Fibroblast of skin of abdomen (primary cell): ENCODE measurements around the gene NR1D1.

ENCODE experiments used
- DNase-seq: peaks from one replicate; pipeline ENCODE4 v3.0.0-alpha.2; 2013

The NR1D1 gene

DNA sequence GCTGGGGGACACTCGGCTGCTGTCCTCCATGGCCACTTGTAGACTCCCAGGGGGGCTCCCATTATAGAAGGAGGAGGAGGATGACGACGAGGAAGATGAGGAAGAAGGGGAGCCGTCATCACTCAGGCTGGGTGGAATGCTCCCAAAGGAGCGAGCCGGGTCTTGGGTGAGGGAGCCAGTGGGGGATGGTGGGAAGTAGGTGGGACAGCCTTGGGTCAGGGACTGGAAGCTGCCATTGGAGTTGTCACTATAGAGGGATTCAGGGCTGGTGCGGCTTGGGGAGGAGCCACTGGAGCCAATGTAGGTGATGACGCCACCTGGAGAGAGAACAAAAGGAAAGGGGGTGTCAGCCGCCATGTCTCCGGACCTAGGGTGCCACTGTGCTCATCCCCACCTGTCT, 3.3 kb downstream of the NR1D1 start:
- no peak for DNase-seq

DNA sequence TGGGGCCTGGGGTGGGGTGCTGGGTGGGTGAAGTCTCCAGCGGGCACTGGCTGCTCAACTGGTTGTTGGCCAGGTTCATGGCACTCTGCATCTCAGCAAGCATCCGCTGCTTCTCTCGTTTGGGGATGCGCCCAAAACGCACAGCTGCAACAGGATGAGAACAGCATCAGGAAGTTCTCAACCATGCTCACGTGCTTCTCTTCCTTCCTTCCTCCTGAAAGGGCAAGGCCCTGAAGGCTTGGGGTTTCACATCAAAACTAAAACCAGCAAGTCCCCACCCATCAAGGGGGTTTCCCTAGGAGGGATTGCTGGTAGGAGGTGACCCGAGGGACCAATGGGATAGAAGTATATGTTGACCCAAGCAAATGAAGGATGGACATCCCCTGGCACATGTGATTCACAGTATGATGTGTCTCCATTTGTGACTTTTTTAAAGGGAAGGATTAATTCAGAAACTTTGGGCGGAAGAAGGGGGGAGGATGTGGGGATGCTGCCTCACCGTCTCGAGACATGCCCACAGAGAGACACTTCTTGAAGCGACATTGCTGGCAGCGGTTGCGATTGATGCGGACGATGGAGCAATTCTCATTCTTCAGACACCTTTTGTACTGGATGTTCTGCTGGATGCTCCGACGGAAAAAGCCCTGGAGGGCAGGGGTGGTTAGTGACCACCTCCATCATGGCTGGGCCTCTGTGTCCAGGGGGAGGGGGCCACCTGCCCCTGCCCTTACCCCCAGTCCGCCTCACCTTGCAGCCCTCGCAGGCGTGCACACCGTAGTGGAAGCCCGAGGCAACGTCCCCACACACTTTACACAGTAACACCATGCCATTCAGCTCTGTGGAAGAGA, 4.2 kb downstream of the NR1D1 start:
- no peak for DNase-seq

DNA sequence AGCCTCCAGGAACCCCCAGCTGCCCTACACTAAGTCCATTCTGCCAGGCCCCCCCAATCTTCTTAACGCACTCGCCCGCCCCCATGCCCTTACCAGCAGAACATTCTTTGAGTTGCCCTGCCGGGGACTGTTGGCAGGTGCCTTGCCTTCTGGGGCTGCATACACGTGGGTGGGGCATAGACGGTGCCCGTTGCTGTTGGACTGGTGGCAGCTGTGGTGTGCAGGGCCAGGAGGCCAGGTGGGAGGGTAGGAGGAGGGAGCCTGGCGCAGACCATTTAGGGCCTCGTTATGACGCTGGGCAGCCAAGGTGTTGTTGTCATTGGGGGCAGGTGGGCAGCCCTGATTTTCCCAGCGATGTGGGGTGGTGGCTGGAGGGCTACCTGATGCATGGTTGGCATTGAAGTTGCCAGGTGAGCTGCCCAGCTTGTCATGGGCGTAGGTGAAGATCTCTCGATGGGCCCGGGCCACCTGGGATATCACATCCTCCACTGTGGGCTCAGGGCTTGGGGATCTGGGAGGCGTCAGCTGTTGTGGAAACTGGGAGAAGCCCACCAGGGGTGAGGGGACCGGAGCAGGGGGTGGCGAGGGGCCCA, 4.9 kb downstream of the NR1D1 start:
- DNase-seq, result no peak

DNA sequence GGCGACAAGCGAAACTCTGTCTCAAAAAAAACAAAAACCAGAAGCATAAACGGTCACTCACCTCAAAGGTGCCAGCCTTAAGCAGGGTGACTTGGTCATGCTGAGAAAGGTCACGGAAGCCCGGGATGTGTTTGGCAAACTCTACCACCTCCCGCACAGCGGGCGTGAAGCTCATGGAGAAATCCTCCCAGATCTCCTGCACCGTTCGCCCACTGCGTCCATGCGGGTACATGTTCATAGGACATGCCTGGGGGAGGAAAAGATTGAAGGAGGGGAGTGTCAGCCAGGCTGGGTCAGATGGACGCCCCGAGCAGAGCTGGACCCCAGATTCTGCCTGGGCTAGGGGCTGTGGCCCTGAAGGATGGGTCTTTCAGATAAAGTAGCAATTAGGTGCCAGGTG, 5.5 kb downstream of the NR1D1 start:
- no peak for DNase-seq

DNA sequence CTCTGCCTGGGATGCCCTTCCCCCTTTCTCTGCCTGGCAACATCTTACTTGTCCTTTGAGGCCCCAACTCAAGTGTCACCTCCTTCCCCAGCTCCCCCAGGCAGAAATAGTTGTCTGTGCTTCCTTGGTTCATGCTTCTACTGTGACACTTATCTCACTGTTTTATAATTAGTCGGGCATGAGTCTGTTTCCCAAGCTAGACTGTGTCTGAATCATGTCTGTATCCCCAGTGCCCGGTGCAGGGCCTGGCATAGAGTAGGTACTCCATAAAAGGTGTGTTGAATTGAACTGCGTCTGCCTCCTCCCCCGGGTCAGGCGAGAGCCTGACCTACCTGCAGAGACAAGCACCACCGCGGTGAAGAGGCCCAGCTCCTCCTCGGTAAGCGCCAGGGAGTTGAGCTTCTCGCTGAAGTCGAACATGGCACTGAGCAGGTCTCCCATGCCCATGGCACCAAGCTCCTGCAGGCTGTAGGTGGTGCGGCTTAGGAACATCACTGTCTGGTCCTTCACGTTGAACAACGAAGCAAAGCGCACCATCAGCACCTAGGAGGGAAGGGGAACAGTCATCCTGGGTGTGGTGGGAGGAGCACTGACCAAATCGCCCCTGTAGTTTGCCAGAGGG, 6.7 kb downstream of the NR1D1 start:
- DNase-seq, result no peak

DNA sequence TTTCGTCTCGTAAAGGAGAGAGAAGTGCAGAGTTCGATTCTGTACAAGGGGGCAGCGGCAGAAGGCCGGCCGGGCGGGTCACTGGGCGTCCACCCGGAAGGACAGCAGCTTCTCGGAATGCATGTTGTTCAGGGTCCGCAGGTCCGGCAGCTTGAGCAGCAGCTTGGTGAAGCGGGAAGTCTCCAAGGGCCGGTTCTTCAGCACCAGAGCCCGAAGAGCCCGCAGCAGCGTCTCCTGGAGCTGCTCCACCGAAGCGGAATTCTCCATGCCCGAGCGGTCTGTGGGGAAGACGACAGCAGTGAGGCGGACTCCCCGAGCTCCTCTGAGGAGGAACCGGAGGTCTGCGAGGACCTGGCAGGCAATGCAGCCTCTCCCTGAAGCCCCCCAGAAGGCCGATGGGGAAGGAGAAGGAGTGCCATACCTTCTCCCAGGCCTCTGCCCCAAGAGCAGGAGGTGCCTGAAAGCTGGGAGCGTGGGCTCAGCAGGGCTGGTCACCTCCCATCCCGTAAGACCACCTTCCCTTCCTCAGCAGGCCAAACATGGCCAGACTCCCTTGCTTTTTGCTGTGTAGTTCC, 7.3 kb downstream of the NR1D1 start:
- no peak for DNase-seq

DNA sequence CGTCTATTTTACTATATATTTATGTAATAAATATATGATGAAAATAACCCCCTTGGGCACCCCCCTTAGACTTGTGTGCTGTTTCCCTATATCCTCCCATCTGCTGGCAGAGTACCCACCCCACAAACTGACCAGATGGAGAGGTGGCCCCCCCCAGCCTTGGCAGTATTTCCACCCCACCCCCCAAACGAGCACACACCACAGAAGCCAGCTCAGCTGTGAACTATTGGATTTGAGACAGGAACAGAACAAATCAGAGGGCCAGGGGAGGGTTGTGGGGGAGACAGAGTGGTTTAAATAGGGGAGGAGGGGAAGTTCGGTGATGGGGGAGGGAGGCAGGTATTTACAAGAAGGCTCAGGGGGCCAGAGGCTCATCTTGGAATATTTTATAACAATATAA, 7.8 kb downstream of the NR1D1 start:
- DNase-seq, result no peak

DNA sequence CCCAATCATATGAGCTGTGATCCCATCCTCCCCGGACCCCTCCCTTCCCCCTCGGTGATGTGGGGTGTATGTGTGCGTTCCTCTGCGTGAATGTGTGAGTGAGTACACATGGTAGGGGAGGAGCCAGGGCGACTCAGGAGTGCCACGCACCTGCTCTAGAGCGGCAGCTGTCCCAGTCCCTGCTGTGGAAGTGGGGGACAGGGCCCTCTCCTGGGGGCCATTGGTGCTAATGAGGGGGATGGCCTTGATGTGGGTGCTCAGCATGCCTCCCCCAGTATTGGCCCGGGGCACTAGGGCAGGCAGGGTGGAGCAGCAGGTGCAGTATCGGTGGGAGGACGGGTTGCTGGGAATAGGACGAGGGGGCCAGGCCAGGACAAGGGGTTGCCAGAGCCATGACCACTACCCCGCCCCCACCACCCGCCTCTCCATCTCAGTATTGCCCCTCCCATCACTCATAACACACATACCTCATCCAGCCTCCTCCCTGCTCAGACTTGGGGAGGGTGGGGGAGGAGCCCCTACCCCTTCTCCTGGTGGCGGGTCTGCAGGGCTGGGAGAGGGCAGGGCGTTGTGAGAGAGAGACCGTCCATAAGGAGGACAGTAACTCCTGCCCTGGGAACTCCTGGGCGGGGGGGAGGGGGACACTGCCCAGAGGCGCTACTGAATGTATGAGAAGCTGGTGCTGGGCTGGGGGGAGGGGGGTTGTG, 8.5 kb downstream of the NR1D1 start:
- no peak for DNase-seq

DNA sequence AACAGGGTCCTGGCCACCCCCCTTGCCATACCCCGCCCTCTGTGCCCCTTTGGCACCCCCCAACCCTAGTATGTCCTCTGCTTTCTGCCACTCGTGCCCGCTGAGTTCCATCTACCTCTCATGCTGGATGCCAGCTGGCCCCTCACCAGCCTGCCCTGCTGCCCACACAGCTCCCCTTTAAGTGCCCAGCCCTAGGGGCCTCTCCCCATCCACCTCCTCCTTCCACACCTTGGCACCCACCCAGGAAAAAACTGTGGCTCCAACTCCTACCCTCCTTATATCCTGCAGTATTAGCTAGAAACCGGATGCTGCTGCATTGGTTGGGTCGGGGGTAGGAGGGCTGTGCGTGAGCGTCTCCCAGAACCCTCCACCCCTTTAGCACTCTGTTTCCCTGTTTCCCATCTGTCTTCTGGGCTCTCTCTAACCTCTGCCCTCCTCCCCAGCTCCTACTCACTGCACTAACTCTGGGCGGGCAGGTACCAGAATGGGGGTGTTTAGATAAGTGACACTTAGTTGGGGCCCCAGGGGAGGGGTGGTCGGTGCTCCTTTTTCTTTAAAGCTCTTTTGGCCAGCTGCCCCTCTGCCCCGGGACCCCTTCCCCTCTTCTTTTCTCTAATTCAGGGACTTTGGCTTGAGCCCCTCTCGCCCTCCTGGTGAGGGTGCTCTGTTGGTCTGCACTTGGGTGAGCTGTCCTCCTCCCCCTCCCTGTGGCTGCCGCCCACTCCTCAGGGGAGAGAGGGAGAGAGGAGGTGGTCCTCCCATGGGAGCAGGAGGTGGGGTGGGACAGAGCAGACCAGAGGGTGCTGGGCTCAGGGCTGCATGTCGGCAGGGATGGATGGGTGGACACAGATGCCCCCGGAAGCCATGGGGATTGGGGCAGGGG, 9.9 kb downstream of the NR1D1 start:
- no peak for DNase-seq

DNA sequence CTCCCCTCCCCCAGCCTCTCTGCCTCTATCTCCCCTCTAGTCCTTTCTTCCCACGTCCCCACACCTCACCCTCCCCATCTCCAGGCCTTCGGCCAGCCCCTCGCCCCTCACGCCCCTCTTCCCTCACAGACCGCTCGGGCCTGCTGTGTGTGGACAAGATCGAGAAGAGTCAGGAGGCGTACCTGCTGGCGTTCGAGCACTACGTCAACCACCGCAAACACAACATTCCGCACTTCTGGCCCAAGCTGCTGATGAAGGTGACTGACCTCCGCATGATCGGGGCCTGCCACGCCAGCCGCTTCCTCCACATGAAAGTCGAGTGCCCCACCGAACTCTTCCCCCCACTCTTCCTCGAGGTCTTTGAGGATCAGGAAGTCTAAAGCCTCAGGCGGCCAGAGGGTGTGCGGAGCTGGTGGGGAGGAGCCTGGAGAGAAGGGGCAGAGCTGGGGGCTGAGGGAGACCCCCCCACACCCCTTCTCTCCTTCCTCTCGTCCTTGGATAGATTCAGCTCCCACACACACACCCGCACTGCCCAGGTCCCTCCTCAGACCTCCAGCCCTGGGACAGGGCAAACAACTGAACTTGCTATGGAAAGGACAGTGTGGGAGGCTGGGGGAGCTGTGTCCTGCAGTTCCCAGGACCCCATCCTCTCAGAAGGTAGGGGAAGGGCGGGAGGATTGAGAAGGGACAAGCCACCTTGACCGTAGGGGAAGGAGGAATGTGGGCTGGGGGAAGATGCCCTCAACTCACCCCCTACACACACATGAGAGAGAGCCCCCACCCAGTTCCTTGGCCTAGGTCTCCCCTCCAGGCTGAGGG, 11.1 kb downstream of the NR1D1 start:
- no peak for DNase-seq

DNA sequence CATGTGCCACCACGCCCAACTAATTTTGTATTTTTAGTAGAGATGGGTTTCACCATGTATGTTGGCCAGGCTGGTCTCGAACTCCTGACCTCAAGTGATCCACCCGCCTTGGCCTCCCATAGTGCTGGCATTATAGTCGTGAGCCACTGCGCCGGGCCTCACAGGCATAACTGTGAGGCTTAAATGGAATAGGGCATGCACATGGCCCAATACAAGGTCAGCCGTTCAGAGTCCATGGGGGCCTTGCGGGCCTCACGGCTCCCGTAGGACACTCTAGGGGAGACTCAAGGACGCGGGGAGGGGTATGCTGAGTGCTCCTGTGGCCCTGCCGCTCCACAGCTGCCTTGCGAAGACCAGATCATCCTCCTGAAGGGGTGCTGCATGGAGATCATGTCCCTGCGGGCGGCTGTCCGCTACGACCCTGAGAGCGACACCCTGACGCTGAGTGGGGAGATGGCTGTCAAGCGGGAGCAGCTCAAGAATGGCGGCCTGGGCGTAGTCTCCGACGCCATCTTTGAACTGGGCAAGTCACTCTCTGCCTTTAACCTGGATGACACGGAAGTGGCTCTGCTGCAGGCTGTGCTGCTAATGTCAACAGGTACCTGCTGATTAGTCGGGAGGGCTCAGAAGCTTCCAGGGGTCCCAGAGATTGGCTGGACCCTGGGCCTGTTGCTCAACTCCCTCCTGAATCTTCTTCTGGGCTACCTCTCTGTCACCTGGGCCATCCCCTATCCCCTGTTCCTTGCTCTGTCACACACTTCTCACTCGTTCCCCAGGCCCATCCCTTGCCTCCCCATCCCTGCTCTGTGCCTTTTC, 12.3 kb downstream of the NR1D1 start:
- DNase-seq, result no peak

DNA sequence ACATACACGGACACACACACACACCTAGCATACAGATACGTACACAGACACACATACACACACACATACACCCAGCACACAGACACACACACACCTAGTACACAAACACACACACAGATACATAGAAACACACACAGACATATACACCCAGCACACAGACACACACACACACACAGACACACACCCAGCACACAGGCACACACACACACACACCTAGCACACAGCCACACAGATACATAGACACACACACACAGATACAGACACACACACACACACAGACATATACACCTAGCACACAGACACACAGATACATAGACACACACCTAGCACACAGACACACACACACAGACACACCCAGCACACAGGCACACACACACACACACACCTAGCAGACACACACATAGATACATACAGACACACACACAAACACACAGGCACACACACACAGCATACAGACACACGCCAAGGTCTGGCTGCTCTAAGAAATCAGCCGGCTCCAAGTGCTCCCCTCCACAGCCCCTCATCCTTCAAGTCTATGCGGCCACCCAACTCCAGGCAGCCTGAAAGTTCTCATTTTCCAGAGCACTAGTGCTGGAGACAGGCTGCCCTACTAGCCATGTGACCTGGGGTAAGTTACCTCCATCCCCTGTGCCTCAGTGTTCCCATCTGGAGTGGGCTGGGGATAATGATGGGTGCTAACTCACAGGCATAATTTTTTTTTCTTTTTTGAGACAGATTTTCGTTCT, 13.2 kb downstream of the NR1D1 start:
- DNase-seq, result no peak

DNA sequence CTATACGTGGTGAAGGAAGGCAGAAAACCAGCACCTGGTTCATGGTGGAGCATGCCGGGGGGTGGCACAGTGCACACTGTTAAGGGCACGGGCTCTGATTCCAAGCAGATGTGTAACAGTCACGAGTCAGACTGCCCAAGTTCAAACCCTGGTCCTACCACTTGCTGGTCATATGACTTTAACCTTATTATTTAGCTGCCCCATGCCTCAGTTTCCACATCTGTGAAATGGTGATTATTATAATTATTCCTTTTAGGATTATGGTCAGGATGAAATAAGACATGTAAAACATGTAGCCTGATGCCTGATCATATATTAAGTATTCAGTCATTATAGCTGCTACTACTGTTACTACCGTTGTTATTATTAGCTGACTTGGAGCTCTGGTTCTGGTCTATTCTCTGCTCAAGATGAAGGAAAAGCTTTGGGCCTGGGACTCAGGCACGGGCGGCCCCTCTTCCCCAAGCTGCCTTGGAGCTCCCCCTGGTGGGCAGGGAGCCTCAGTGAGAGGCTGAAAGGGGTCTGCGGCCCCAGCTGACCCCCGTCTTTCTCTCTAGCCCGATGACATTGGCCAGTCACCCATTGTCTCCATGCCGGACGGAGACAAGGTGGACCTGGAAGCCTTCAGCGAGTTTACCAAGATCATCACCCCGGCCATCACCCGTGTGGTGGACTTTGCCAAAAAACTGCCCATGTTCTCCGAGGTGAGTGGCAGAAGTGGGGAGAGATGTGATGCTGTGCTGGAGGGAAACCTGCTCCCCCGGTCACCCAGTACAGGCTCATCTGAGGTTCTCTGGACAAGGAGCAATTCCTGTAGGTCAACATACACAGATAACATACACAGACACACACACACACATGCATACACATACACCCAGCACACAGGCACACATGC, 14.0 kb downstream of the NR1D1 start:
- DNase-seq, result no peak

DNA sequence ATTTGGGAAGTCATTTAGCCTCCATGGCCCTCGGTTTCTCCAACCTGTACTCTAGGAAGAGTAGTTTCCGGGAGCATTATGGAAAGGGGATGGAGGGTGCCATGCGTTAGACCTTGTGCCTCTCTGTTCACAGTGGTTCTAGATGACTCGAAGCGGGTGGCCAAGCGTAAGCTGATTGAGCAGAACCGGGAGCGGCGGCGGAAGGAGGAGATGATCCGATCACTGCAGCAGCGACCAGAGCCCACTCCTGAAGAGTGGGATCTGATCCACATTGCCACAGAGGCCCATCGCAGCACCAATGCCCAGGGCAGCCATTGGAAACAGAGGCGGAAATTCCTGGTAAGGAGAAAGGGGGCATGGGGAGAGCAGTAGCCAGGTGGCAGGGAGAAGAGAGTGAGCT, 15.9 kb downstream of the NR1D1 start:
- DNase-seq, result no peak

DNA sequence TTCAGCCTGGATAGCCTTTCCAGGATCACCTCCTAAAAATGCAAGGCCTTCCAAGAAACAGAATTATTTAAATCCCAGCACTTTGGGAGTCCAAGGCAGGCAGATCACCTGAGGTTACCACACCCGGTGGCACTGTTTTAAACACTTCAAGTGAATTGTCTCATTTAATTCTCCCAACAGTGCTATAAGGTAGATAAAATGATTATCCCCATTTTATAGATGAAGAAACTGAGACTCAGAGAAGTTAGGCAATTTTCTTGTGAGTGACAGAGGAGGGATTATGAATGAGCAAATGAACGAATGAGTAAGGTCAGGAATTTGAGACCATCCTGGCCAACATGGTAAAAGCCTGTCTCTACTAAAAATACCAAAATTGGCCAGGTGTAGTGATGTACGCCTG, 20.8 kb downstream of the NR1D1 start:
- DNase-seq, result no peak

DNA sequence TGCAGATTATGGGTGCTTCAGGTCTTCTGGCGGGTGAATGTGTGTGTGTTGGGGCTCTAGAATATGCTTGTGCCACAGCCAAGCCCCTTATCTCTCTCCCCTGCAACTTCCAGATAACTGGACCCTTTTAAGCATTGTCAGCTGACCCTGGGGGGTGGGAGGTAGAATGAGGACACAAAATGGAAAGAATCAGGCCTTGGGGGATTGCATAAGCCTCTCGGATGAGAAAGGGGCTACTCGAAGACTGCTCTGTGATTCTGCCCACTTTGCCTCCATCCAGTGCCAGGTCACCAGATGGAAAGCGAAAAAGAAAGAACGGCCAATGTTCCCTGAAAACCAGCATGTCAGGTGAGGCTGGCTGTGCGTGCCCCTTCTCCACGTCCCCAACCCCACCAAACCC, 23.8 kb downstream of the NR1D1 start:
- DNase-seq, result no peak

DNA sequence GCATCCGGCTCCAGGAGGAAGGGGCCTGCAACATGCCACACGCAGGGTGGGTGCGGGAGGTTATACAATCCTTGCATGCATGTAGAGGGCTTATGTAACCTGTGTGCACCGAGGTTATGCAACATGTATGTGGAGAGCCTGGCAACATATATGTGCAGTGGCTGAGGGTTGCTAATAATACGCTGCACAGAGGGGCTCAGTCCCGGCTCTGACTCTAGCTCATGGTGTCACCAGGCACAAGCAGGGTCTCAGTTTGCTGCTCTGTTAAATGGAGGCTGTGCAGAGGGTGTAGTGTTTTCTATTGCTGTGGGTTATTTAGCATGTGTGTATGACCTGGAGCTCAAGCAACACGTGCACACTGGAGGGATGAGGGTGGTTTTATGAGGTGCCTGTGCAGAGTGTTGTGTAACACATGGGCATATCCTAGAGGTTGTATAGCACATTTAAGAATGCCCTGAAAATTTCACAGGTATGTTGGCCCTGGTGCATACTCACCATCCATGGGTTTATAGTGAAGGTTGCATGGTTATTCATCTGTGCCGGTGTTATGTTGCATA, 24.4 kb downstream of the NR1D1 start:
- no peak for DNase-seq
